ENCODE data around the gene MPV17L2. TPM values are rescaled to one million over a fixed set of nuclear protein-coding genes. Genes with fewer than 3 reads are reported as not detected.

Gene MPV17L2
- total and polyA plus RNA-seq, 10 of the 15 experiments (the other 5 are each of a cell fraction or from before 2014, with no cell fraction given) = 5.1 to 57.2 (median 22.9) TPM

- TF ChIP-seq, protein P1, sequence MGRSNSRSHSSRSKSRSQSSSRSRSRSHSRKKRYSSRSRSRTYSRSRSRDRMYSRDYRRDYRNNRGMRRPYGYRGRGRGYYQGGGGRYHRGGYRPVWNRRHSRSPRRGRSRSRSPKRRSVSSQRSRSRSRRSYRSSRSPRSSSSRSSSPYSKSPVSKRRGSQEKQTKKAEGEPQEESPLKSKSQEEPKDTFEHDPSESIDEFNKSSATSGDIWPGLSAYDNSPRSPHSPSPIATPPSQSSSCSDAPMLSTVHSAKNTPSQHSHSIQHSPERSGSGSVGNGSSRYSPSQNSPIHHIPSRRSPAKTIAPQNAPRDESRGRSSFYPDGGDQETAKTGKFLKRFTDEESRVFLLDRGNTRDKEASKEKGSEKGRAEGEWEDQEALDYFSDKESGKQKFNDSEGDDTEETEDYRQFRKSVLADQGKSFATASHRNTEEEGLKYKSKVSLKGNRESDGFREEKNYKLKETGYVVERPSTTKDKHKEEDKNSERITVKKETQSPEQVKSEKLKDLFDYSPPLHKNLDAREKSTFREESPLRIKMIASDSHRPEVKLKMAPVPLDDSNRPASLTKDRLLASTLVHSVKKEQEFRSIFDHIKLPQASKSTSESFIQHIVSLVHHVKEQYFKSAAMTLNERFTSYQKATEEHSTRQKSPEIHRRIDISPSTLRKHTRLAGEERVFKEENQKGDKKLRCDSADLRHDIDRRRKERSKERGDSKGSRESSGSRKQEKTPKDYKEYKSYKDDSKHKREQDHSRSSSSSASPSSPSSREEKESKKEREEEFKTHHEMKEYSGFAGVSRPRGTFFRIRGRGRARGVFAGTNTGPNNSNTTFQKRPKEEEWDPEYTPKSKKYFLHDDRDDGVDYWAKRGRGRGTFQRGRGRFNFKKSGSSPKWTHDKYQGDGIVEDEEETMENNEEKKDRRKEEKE (IDR thresholded peaks at IDR 0.05) = no peak
- no peak for TF ChIP-seq CHD1 (IDR thresholded peaks at IDR 0.05; ENCODE audit: low read depth, low read length)
- TF ChIP-seq SREBF2 (IDR thresholded peaks at IDR 0.05; ENCODE audit: low read length) = no peak
- no peak for TF ChIP-seq E4F1 (IDR thresholded peaks at IDR 0.05; ENCODE audit: borderline replicate concordance, partially characterized antibody)
- no peak for TF ChIP-seq ZNF384 (IDR thresholded peaks at IDR 0.05; ENCODE audit: borderline replicate concordance, low read depth, low read length)
- peak; percentile 81 for TF ChIP-seq MEF2B (IDR thresholded peaks at IDR 0.05; ENCODE audit: partially characterized antibody, poor library complexity, severe bottlenecking)
- TF ChIP-seq ZNF24 (IDR thresholded peaks at IDR 0.05) = peak; percentile 76
- TF ChIP-seq HDAC6 (IDR thresholded peaks at IDR 0.05; ENCODE audit: unreplicated experiment) = no peak
- TF ChIP-seq, protein P2, sequence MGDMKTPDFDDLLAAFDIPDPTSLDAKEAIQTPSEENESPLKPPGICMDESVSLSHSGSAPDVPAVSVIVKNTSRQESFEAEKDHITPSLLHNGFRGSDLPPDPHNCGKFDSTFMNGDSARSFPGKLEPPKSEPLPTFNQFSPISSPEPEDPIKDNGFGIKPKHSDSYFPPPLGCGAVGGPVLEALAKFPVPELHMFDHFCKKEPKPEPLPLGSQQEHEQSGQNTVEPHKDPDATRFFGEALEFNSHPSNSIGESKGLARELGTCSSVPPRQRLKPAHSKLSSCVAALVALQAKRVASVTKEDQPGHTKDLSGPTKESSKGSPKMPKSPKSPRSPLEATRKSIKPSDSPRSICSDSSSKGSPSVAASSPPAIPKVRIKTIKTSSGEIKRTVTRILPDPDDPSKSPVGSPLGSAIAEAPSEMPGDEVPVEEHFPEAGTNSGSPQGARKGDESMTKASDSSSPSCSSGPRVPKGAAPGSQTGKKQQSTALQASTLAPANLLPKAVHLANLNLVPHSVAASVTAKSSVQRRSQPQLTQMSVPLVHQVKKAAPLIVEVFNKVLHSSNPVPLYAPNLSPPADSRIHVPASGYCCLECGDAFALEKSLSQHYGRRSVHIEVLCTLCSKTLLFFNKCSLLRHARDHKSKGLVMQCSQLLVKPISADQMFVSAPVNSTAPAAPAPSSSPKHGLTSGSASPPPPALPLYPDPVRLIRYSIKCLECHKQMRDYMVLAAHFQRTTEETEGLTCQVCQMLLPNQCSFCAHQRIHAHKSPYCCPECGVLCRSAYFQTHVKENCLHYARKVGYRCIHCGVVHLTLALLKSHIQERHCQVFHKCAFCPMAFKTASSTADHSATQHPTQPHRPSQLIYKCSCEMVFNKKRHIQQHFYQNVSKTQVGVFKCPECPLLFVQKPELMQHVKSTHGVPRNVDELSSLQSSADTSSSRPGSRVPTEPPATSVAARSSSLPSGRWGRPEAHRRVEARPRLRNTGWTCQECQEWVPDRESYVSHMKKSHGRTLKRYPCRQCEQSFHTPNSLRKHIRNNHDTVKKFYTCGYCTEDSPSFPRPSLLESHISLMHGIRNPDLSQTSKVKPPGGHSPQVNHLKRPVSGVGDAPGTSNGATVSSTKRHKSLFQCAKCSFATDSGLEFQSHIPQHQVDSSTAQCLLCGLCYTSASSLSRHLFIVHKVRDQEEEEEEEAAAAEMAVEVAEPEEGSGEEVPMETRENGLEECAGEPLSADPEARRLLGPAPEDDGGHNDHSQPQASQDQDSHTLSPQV (IDR thresholded peaks at IDR 0.05) = peak; percentile 64; the same call in 1 of the 2 replicates
- no peak for TF ChIP-seq FOXM1 (IDR thresholded peaks at IDR 0.05; ENCODE audit: low read depth, low read length)
- TF ChIP-seq, protein P3, sequence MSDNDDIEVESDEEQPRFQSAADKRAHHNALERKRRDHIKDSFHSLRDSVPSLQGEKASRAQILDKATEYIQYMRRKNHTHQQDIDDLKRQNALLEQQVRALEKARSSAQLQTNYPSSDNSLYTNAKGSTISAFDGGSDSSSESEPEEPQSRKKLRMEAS (IDR thresholded peaks at IDR 0.05; ENCODE audit: low read depth, low read length) = no peak
- no peak for TF ChIP-seq NFYB (IDR thresholded peaks at IDR 0.05; ENCODE audit: insufficient read depth, low read depth, low read length)
- TF ChIP-seq SMARCA5 (IDR thresholded peaks at IDR 0.05) = peak; percentile 87; the same call in 1 of the 2 replicates
- no peak for TF ChIP-seq KLF5 (IDR thresholded peaks at IDR 0.05; ENCODE audit: partially characterized antibody)
- TF ChIP-seq TCF3 (IDR thresholded peaks at IDR 0.05; ENCODE audit: borderline replicate concordance, insufficient read depth, low read depth, low read length) = no peak
- TF ChIP-seq ZNF622 (IDR thresholded peaks at IDR 0.05) = no peak
- TF ChIP-seq SUPT20H (IDR thresholded peaks at IDR 0.05; ENCODE audit: borderline replicate concordance, control insufficient read depth, low read depth, low read length) = no peak
Measured at GRCh38 chr19:18152817-18153555, 40.0 kb upstream of the MPV17L2 start, which contains the start of gene PIK3R2 (continued).

Data from GM12878 (cell line).